Measurements from ENCODE around the gene CLCN5. TPM values are rescaled to one million over a fixed set of nuclear protein-coding genes. Genes with fewer than 3 reads are reported as not detected.
A peak's percentile ranks its signal among the peaks of the same experiment; 100 is the strongest.

The CLCN5 gene
- total RNA-seq, 2 experiments from 2014 or later, result 0.61 to 1.6 TPM

GRCh38 chrX:49934729-49935128 lies 12.3 kb downstream of the CLCN5 start:
- Histone ChIP-seq H3K27me3 (ENCODE audit: control insufficient read depth in 1 of 2, insufficient read depth in 2 of 2, low read length in 2 of 2) (no peaks in the 10 kb centered on the region), H3K4me1 (ENCODE audit: insufficient read depth, low read length) (no peaks in the 10 kb centered on the region), H3K9me3 (ENCODE audit: control insufficient read depth in 1 of 2, insufficient read depth in 1 of 2, low read length in 2 of 2) (no peaks in the 10 kb centered on the region), H3K4me3 (ENCODE audit: low read length) (no peak overlapping the region), H3K27ac (ENCODE audit: low read depth in 1 of 2, low read length in 2 of 2) (no peak overlapping the region), H3K36me3 (ENCODE audit: insufficient read depth, low read length) (no peaks in the 10 kb centered on the region)
- no peak for ATAC-seq (ENCODE audit: poor library complexity)
- intact Hi-C loops (cut with DNase I, micrococcal nuclease), result no loop called here
- POLR2A ChIA-PET, result no interaction called here
- no peaks in the 10 kb centered on the region for H3K4me1 Mint-ChIP-seq (ENCODE audit: low read depth)
- no peak for DNase-seq
- H3K36me3 Mint-ChIP-seq (ENCODE audit: low read depth), result no peaks in the 10 kb centered on the region
- CTCF ChIA-PET, result no interaction called here
- H3K4me3 Mint-ChIP-seq, result no peak overlapping the region
- H3K27ac Mint-ChIP-seq, result no peak overlapping the region
- H3K9me3 Mint-ChIP-seq, result no peaks in the 10 kb centered on the region
- H3K27me3 Mint-ChIP-seq, result no peaks in the 10 kb centered on the region
- no peak for TF ChIP-seq CTCF (IDR thresholded peaks at IDR 0.05)

GRCh38 chrX:49947781-49948180 lies 25.4 kb downstream of the CLCN5 start:
- DNase-seq, result peak in 1 of 14 experiments; percentile 2
- H3K4me3 Mint-ChIP-seq, result no peak overlapping the region
- CTCF ChIA-PET, result interaction anchor here (0.7 kb wide), 1 partner anchor 15 kb away, joined by 3 read pairs; no protein-coding TSS in a partner anchor
- H3K27me3 Mint-ChIP-seq, result no peaks in the 10 kb centered on the region
- ATAC-seq (ENCODE audit: poor library complexity), result no peak
- Histone ChIP-seq H3K36me3 (ENCODE audit: insufficient read depth, low read length) (no peaks in the 10 kb centered on the region), H3K9me3 (ENCODE audit: control insufficient read depth in 1 of 2, insufficient read depth in 1 of 2, low read length in 2 of 2) (no peaks in the 10 kb centered on the region), H3K4me3 (ENCODE audit: low read length) (no peak overlapping the region), H3K27ac (ENCODE audit: low read depth in 1 of 2, low read length in 2 of 2) (no peak overlapping the region), H3K4me1 (ENCODE audit: insufficient read depth, low read length) (no peaks in the 10 kb centered on the region), H3K27me3 (ENCODE audit: control insufficient read depth in 1 of 2, insufficient read depth in 2 of 2, low read length in 2 of 2) (no peaks in the 10 kb centered on the region)
- H3K27ac Mint-ChIP-seq, result no peak overlapping the region
- POLR2A ChIA-PET, result no interaction called here
- no peaks in the 10 kb centered on the region for H3K9me3 Mint-ChIP-seq
- no peak for TF ChIP-seq CTCF (IDR thresholded peaks at IDR 0.05)
- peaks cover 7% of the 10 kb centered on the region for H3K36me3 Mint-ChIP-seq (ENCODE audit: low read depth)
- no peaks in the 10 kb centered on the region for H3K4me1 Mint-ChIP-seq (ENCODE audit: low read depth)
- intact Hi-C loops (cut with DNase I, micrococcal nuclease), result no loop called here

GRCh38 chrX:49949961-49950360 lies 27.6 kb downstream of the CLCN5 start:
- TF ChIP-seq CTCF (IDR thresholded peaks at IDR 0.05), result no peak
- Histone ChIP-seq H3K36me3 (ENCODE audit: insufficient read depth, low read length) (no peaks in the 10 kb centered on the region), H3K9me3 (ENCODE audit: control insufficient read depth in 1 of 2, insufficient read depth in 1 of 2, low read length in 2 of 2) (no peaks in the 10 kb centered on the region), H3K4me1 (ENCODE audit: insufficient read depth, low read length) (no peaks in the 10 kb centered on the region), H3K4me3 (ENCODE audit: low read length) (no peak overlapping the region), H3K27me3 (ENCODE audit: control insufficient read depth in 1 of 2, insufficient read depth in 2 of 2, low read length in 2 of 2) (no peaks in the 10 kb centered on the region), H3K27ac (ENCODE audit: low read depth in 1 of 2, low read length in 2 of 2) (no peak overlapping the region)
- Mint-ChIP-seq H3K36me3 (ENCODE audit: low read depth) (peaks cover 7% of the 10 kb centered on the region), H3K27ac (no peak overlapping the region), H3K4me1 (ENCODE audit: low read depth) (no peaks in the 10 kb centered on the region), H3K27me3 (no peaks in the 10 kb centered on the region), H3K4me3 (no peak overlapping the region), H3K9me3 (no peaks in the 10 kb centered on the region)
- intact Hi-C loops (cut with DNase I, micrococcal nuclease), result no loop called here
- DNase-seq, result no peak
- ChIA-PET CTCF (interaction anchor here (1.2 kb wide), 1 partner anchor 8 kb away, joined by 4 read pairs; no protein-coding TSS in a partner anchor), POLR2A (interaction anchor here (0.7 kb wide), 1 partner anchor 129 kb away, joined by 3 read pairs; no protein-coding TSS in a partner anchor)
- ATAC-seq (ENCODE audit: poor library complexity), result no peak

All from CD4-positive, alpha-beta T cell (primary cell).